Fibroblast of lung (primary cell): Measurements from ENCODE around the gene IFT122. TPM values are rescaled to one million over a fixed set of nuclear protein-coding genes. Genes with fewer than 3 reads are reported as not detected.

Experiments used
- DNase-seq, 2 donors: peaks; one replicate each; pipeline versions ENCODE4 v3.0.0 to v3.0.0-alpha.2; 2010; ENCODE audit warnings: low read depth in 2 of 2
- H2AFZ ChIP-seq: 2 replicates; pipeline ENCODE4 v1.5.1; 2012; ENCODE audit warnings: low read length, control low read depth, inconsistent platforms
- H3K27ac ChIP-seq: 2 replicates; pipeline ENCODE4 v1.5.1; 2011; ENCODE audit warnings: low read length, control low read depth; ENCODE audit not compliant: insufficient read depth
- H3K27me3 ChIP-seq: 2 replicates; pipeline ENCODE4 v1.5.1; 2011; ENCODE audit warnings: mild to moderate bottlenecking, low read length; ENCODE audit not compliant: control insufficient read depth, insufficient read depth
- H3K36me3 ChIP-seq: 2 replicates; pipeline ENCODE4 v1.5.1; 2011; ENCODE audit warnings: low read length; ENCODE audit not compliant: control insufficient read depth, insufficient read depth
- H3K4me1 ChIP-seq: 2 replicates; pipeline ENCODE4 v1.5.1; 2011; ENCODE audit warnings: low read length; ENCODE audit not compliant: control insufficient read depth, insufficient read depth; ENCODE audit errors: extremely low read depth
- H3K4me2 ChIP-seq: 2 replicates; pipeline ENCODE4 v1.5.1; 2011; ENCODE audit warnings: low read length, control low read depth; ENCODE audit not compliant: insufficient read depth; ENCODE audit errors: extremely low read depth
- H3K4me3 ChIP-seq, 4 experiments: fragments of 200-600 bp in 1 of 4; sonication (generic) in 1 of 4; replicated peaks in 1 of 4; 2 replicates each; pipeline ENCODE4 v1.5.1; 2011 to 2016; ENCODE audit warnings: low read length in 4 of 4, low read depth in 3 of 4, mild to moderate bottlenecking in 3 of 4, control low read depth in 2 of 4, inconsistent platforms in 1 of 4, mixed read lengths in 1 of 4; ENCODE audit not compliant: insufficient read depth in 1 of 4; ENCODE audit errors: control extremely low read depth in 1 of 4
- H3K79me2 ChIP-seq: 2 replicates; pipeline ENCODE4 v1.5.1; 2012; ENCODE audit warnings: mild to moderate bottlenecking, low read length, inconsistent platforms; ENCODE audit not compliant: control insufficient read depth, insufficient read depth
- H3K9ac ChIP-seq: 2 replicates; pipeline ENCODE4 v1.5.1; 2011; ENCODE audit warnings: mild to moderate bottlenecking, low read length, control low read depth; ENCODE audit not compliant: insufficient read depth
- H3K9me3 ChIP-seq: 2 replicates; pipeline ENCODE4 v1.5.1; 2012; ENCODE audit warnings: low read depth, low read length; ENCODE audit not compliant: control insufficient read depth, insufficient read depth
- H4K20me1 ChIP-seq: 2 replicates; pipeline ENCODE4 v1.5.1; 2011; ENCODE audit warnings: low read length; ENCODE audit not compliant: control insufficient read depth, insufficient read depth; ENCODE audit errors: extremely low read depth
- EZH2 ChIP-seq: IDR thresholded peaks from 2 replicates; pipeline ENCODE4 v1.5.1; 2012; ENCODE audit warnings: low read length, control low read depth, mild to moderate bottlenecking; ENCODE audit errors: missing control alignments
- polyA plus RNA-seq, 2 donors: library from polyadenylated mRNA; depleted of rRNA in 1 of 2; stranded (reverse) in 1 of 2; unstranded in 1 of 2; fragments of >200 nt; gene quantifications; 2 replicates each; pipeline ENCODE4 v1.2.1, GENCODE V29; 2011 to 2012; ENCODE audit warnings: missing spikeins in 1 of 2
- total RNA-seq: library from RNA; depleted of rRNA; stranded (reverse); fragments of >200 nt; gene quantifications from 2 replicates; pipeline ENCODE4 v1.2.1, GENCODE V29; 2014
- TF ChIP-seq, protein P1 (sequence below), 2 donors: IDR thresholded peaks in 1 of 2; conservative IDR thresholded peaks in 1 of 2; 1 replicate in 1 of 2; 2 replicates in 1 of 2; pipeline ENCODE4 v1.5.1; 2011 to 2012; ENCODE audit warnings: low read length in 2 of 2, control low read depth in 1 of 2, inconsistent platforms in 1 of 2, low read depth in 1 of 2, mild to moderate bottlenecking in 1 of 2

Gene IFT122
- total and polyA plus RNA-seq, 2 donors (not counting 1 experiment from before 2014, with no cell fraction given) = 13.2 to 27.2 TPM

DNA sequence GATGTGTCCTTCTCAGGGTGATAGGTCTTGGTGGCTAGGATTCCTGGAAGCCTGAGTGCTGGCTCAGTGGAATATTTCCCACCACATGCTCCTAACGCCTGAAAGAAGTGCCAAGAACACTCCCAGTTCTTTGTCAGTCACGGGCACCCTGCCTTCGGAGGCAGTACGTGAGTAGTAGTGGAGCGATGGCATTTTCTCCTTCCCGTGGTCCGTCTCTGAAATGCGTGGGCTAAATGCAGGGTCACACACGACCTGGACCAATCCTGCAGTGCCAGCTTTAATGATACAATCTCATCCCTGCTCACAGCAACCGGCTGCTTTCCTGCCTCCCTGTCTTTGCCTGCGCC is 117.5 kb downstream of the IFT122 start:
- no peaks in the 10 kb centered on the region for H3K27me3 ChIP-seq
- TF ChIP-seq, protein P1, sequence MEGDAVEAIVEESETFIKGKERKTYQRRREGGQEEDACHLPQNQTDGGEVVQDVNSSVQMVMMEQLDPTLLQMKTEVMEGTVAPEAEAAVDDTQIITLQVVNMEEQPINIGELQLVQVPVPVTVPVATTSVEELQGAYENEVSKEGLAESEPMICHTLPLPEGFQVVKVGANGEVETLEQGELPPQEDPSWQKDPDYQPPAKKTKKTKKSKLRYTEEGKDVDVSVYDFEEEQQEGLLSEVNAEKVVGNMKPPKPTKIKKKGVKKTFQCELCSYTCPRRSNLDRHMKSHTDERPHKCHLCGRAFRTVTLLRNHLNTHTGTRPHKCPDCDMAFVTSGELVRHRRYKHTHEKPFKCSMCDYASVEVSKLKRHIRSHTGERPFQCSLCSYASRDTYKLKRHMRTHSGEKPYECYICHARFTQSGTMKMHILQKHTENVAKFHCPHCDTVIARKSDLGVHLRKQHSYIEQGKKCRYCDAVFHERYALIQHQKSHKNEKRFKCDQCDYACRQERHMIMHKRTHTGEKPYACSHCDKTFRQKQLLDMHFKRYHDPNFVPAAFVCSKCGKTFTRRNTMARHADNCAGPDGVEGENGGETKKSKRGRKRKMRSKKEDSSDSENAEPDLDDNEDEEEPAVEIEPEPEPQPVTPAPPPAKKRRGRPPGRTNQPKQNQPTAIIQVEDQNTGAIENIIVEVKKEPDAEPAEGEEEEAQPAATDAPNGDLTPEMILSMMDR (conservative IDR thresholded peaks at IDR 0.05 in 1 of 2, IDR thresholded peaks at IDR 0.05 in 1 of 2; ENCODE audit: low read depth in 1 of 2, low read length in 2 of 2) = no peak
- TF ChIP-seq EZH2 = no peak
- DNase-seq = peak; percentile 70 to 81
- H3K27ac ChIP-seq = peak overlapping the region; percentile 44
- peaks cover 29% of the 10 kb centered on the region for H3K36me3 ChIP-seq
- no peak overlapping the region for H3K4me2 ChIP-seq
- H3K9ac ChIP-seq = no peak overlapping the region
- peaks cover 9% of the 10 kb centered on the region for H3K79me2 ChIP-seq
- H4K20me1 ChIP-seq = no peaks in the 10 kb centered on the region
- H3K4me1 ChIP-seq = peaks cover 51% of the 10 kb centered on the region
- H3K9me3 ChIP-seq = no peaks in the 10 kb centered on the region
- no peak overlapping the region for H3K4me3 ChIP-seq
- H2AFZ ChIP-seq = no peak overlapping the region

DNA sequence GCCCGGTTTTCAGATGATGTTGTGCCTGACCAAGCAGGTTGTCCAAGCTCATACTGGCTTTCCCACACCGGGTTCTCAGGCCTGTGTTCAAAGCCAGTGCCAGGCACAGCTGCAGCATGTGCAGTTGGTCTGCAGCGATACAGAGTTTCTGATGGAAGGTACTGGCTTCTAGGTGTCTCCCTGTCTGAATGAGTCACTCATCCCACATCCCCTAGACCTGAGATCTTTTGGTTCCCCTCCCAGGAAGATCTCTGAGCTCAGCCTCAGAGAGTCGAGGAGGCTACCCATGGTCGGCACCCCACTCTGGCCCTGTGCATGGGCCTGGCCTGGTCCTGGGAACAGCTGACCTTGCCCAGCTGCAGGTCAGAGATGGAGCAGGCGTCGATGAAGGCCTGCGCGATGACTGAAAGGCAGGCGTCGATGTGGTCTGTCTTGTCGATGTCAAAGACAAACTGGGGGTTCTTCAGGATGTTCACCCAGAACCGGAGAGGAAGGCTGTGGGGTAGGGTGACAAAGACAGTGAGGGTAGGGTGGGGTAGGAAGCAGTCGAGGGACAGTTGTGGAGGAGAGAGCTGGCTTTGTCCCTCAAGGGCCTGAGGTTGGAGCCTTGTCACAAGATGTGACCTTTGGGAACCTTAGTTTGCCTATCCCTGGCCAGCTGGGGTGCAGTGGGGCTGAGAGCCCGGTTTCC is 118.2 kb downstream of the IFT122 start:
- Histone ChIP-seq H3K36me3 (peaks cover 34% of the 10 kb centered on the region), H3K4me1 (peaks cover 46% of the 10 kb centered on the region)
- DNase-seq = peak in 1 of 2 donors; percentile 61

DNA sequence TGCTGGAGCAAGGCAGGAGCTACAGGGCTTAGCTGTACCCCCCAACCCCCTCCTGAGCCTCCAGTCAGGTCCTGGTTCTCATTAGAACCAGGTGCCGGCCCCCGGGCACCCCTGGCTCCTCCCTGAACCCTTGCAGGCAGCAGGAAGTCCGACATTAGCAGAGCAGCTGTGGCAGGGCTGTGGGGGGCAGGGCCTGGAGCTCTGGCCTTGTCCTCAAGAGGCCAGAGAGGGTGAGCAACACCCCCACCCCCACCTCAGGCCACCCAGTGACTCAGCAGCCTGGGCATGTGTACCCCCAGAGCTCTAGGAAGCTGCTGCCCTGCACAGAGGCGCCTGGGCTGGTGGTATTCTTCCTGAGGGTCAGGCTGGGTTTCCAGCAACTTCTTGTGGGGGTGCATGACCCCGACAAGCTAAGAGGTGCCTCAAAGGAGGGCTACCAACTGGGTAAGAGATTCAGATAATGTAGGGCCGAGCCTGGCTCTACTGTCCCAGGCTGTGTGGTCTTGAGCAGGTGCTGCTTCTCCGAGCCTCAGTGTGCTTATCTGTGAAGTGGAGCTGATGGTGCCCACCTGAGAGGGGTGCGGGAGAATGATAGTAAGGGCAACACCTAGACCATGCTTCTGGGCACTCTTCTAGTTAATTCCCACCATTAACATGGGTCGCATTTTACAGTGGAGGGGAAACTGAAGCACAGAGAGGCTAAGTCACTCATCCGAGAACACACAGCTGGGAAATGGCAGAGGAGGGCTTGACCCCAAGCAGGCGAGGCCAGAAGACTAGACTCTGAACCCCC is 118.9 kb downstream of the IFT122 start:
- H3K4me2 ChIP-seq = peak overlapping the region; percentile 11

More for the DNA sequence above, 118.2 kb downstream of the IFT122 start:
- Histone ChIP-seq H3K9me3 (no peaks in the 10 kb centered on the region), H3K79me2 (peaks cover 9% of the 10 kb centered on the region), H3K27me3 (no peaks in the 10 kb centered on the region), H2AFZ (no peak overlapping the region), H3K27ac (peak overlapping the region; percentile 44), H3K9ac (no peak overlapping the region), H3K4me3 (no peak overlapping the region), H4K20me1 (no peaks in the 10 kb centered on the region), H3K4me2 (peak overlapping the region; percentile 4)
- TF ChIP-seq EZH2 = no peak
- TF ChIP-seq, protein P1 (conservative IDR thresholded peaks at IDR 0.05 in 1 of 2, IDR thresholded peaks at IDR 0.05 in 1 of 2; ENCODE audit: low read depth in 1 of 2, low read length in 2 of 2) = no peak

More for the DNA sequence above, 118.9 kb downstream of the IFT122 start:
- Histone ChIP-seq H3K4me1 (peaks cover 46% of the 10 kb centered on the region), H2AFZ (no peak overlapping the region), H3K36me3 (peaks cover 34% of the 10 kb centered on the region), H3K9ac (no peak overlapping the region), H4K20me1 (no peaks in the 10 kb centered on the region), H3K27me3 (no peaks in the 10 kb centered on the region), H3K79me2 (peaks cover 9% of the 10 kb centered on the region), H3K4me3 (no peak overlapping the region), H3K27ac (peak overlapping the region; percentile 44), H3K9me3 (no peaks in the 10 kb centered on the region)
- TF ChIP-seq, protein P1 (conservative IDR thresholded peaks at IDR 0.05 in 1 of 2, IDR thresholded peaks at IDR 0.05 in 1 of 2; ENCODE audit: low read depth in 1 of 2, low read length in 2 of 2) = no peak
- TF ChIP-seq EZH2 = no peak
- DNase-seq = peak; percentile 73 to 79
